ENCODE data around the gene ZEB2. TPM values are rescaled to one million over a fixed set of nuclear protein-coding genes. Genes with fewer than 3 reads are reported as not detected.

The ZEB2 gene
- total and polyA plus RNA-seq, 8 donors = 10.7 to 161 (median 43.1) TPM

DNA sequence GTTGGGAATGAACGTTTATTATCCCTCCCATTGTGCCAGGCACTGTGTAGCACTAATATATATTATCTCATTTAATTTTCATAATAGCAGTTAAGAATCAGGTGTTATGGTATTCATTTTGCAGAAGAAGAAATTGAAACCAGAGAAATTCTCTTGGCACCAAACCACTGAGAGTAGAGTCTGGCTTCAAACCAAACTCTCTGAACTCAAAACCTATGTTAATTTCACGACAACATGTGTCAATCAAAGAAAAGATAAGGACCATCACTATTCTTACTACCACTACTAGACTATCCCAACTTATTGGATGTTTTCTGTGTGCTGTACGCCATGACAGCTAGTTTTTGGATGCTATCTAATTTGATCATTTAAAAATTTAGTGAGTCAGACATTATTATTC lies 24.1 kb upstream of the ZEB2 start:
- intact Hi-C loops (cut with DNase I; ENCODE audit: low total_unique reads) = no loop called here
- DNase-seq = no peak
- WGBS, 5 donors = 74 to 90% (median 79%) methylated on average over 3 of the region's 3 CpGs
- H3K4me3 ChIP-seq = no peak overlapping the region
- no peaks in the 10 kb centered on the region for H3K36me3 ChIP-seq
- H3K4me1 ChIP-seq = no peaks in the 10 kb centered on the region
- H3K27me3 ChIP-seq = no peaks in the 10 kb centered on the region
- H3K9me3 ChIP-seq = peaks cover 0 to 8% (median 0%) of the 10 kb centered on the region in 4 donors
- TF ChIP-seq POLR2A (IDR thresholded peaks at IDR 0.05) = no peak
- TF ChIP-seq, protein P1, sequence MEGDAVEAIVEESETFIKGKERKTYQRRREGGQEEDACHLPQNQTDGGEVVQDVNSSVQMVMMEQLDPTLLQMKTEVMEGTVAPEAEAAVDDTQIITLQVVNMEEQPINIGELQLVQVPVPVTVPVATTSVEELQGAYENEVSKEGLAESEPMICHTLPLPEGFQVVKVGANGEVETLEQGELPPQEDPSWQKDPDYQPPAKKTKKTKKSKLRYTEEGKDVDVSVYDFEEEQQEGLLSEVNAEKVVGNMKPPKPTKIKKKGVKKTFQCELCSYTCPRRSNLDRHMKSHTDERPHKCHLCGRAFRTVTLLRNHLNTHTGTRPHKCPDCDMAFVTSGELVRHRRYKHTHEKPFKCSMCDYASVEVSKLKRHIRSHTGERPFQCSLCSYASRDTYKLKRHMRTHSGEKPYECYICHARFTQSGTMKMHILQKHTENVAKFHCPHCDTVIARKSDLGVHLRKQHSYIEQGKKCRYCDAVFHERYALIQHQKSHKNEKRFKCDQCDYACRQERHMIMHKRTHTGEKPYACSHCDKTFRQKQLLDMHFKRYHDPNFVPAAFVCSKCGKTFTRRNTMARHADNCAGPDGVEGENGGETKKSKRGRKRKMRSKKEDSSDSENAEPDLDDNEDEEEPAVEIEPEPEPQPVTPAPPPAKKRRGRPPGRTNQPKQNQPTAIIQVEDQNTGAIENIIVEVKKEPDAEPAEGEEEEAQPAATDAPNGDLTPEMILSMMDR (IDR thresholded peaks at IDR 0.05) = no peak
- no peak for TF ChIP-seq EP300 (IDR thresholded peaks at IDR 0.05)
- TF ChIP-seq POLR2AphosphoS5 (IDR thresholded peaks at IDR 0.05) = no peak
- H3K27ac ChIP-seq = no peak overlapping the region

GRCh38 chr2:144541396-144541795 lies 21.5 kb upstream of the ZEB2 start:
- Histone ChIP-seq H3K27me3 (no peaks in the 10 kb centered on the region), H3K9me3 (peaks cover 0 to 8% (median 0%) of the 10 kb centered on the region in 4 donors)
- TF ChIP-seq, protein P1 (IDR thresholded peaks at IDR 0.05) = no peak
- no peak for TF ChIP-seq POLR2A (IDR thresholded peaks at IDR 0.05)
- TF ChIP-seq EP300 (IDR thresholded peaks at IDR 0.05) = no peak
- TF ChIP-seq POLR2AphosphoS5 (IDR thresholded peaks at IDR 0.05) = no peak

GRCh38 chr2:144539289-144539782 lies 19.4 kb upstream of the ZEB2 start:
- Histone ChIP-seq H3K4me1 (no peaks in the 10 kb centered on the region), H3K36me3 (no peaks in the 10 kb centered on the region), H3K27ac (no peak overlapping the region), H3K9me3 (peaks cover 0 to 8% (median 0%) of the 10 kb centered on the region in 4 donors), H3K27me3 (no peaks in the 10 kb centered on the region), H3K4me3 (no peak overlapping the region)
- no peak for DNase-seq
- TF ChIP-seq POLR2AphosphoS5 (IDR thresholded peaks at IDR 0.05) = no peak
- no peak for TF ChIP-seq POLR2A (IDR thresholded peaks at IDR 0.05)
- TF ChIP-seq EP300 (IDR thresholded peaks at IDR 0.05) = no peak
- TF ChIP-seq, protein P1 (IDR thresholded peaks at IDR 0.05) = no peak
- 75 to 93% (median 92%) methylated on average over 4 of the region's 4 CpGs for WGBS, 5 donors
- intact Hi-C loops (cut with DNase I; ENCODE audit: low total_unique reads) = no loop called here

More at GRCh38 chr2:144541396-144541795, 21.5 kb upstream of the ZEB2 start:
- no peaks in the 10 kb centered on the region for H3K4me1 ChIP-seq
- H3K4me3 ChIP-seq = no peak overlapping the region
- intact Hi-C loops (cut with DNase I; ENCODE audit: low total_unique reads) = no loop called here
- no peak overlapping the region for H3K27ac ChIP-seq
- no peaks in the 10 kb centered on the region for H3K36me3 ChIP-seq
- DNase-seq = no peak

- no peaks in the 10 kb centered on the region for H3K36me3 ChIP-seq
- TF ChIP-seq POLR2A (IDR thresholded peaks at IDR 0.05) (no peak), EP300 (IDR thresholded peaks at IDR 0.05) (no peak), POLR2AphosphoS5 (IDR thresholded peaks at IDR 0.05) (no peak)
- TF ChIP-seq, protein P1 (IDR thresholded peaks at IDR 0.05) = no peak
- no peaks in the 10 kb centered on the region for H3K4me1 ChIP-seq
- H3K9me3 ChIP-seq = no peaks in the 10 kb centered on the region
- intact Hi-C loops (cut with DNase I; ENCODE audit: low total_unique reads) = no loop called here
- H3K27me3 ChIP-seq = no peaks in the 10 kb centered on the region
- 70 to 85% (median 76%) methylated on average over 2 of the region's 2 CpGs for WGBS, 5 donors
- no peak for DNase-seq
- no peak overlapping the region for H3K4me3 ChIP-seq
- H3K27ac ChIP-seq = no peak overlapping the region
Observed at GRCh38 chr2:144535300-144535699, 15.4 kb upstream of the ZEB2 start.

All from stomach (tissue), 9 donors.